OCI-LY1 (cell line): Measurements from ENCODE around the gene NOTUM.

Experiments
- CTCF ChIP-seq: fragments of 200-600 bp; sonication (generic), shearing (Covaris generic); IDR thresholded peaks from 2 replicates; pipeline ENCODE4 v1.5.1; 2017; ENCODE audit warnings: mild to moderate bottlenecking, antibody characterized with exemption, low read length, moderate library complexity, mixed read lengths
- EZH2 ChIP-seq: fragments of 200-600 bp; sonication (generic), shearing (Covaris generic); IDR thresholded peaks from 2 replicates; pipeline ENCODE4 v1.8.0; 2017; ENCODE audit warnings: borderline replicate concordance, mixed run types, mild to moderate bottlenecking, antibody characterized with exemption, low read length, moderate library complexity, mixed read lengths

GRCh38 chr17:82004517-82005455, 43.8 kb upstream of the NOTUM start:
- TF ChIP-seq CTCF (no peak), EZH2 (no peak)
